D721Med (cell line): Measurements from ENCODE around the gene LRRC32.
A peak's percentile ranks its signal among the peaks of the same experiment; 100 is the strongest.

Source experiments
- DNase-seq: peaks from one replicate; pipeline ENCODE4 v3.0.0; 2011; ENCODE audit warnings: low spot score; ENCODE audit not compliant: insufficient read length
- FAIRE-seq: peaks from 2 replicates; lab custom pipeline; 2011; peaks lifted over from hg19 to GRCh38; lab: Jason Lieb, UNC
- CTCF ChIP-seq: IDR thresholded peaks from 2 replicates; pipeline ENCODE4 v1.5.1; 2012; ENCODE audit warnings: mild to moderate bottlenecking, control low read depth; ENCODE audit not compliant: insufficient read depth; ENCODE audit errors: missing control alignments

The LRRC32 gene

GRCh38 chr11:76667271-76667818 is 3.2 kb downstream of the LRRC32 start:
- no peak for FAIRE-seq
- TF ChIP-seq CTCF: no peak
- DNase-seq: peak; percentile 5

GRCh38 chr11:76666830-76667229 is 3.7 kb downstream of the LRRC32 start:
- DNase-seq (peak; percentile 5), FAIRE-seq (no peak)
- no peak for TF ChIP-seq CTCF

- peak; percentile 5 for DNase-seq
- no peak for FAIRE-seq
- no peak for TF ChIP-seq CTCF
Observed at GRCh38 chr11:76666408-76666807, 4.1 kb downstream of the LRRC32 start.

GRCh38 chr11:76665921-76666351 is 4.6 kb downstream of the LRRC32 start:
- FAIRE-seq (no peak), DNase-seq (peak; percentile 3)
- TF ChIP-seq CTCF: no peak

GRCh38 chr11:76665172-76665571 is 5.4 kb downstream of the LRRC32 start:
- no peak for FAIRE-seq
- no peak for TF ChIP-seq CTCF
- peak; percentile 13 for DNase-seq

- no peak for TF ChIP-seq CTCF
- DNase-seq: peak; percentile 7
- FAIRE-seq: no peak
Observed at GRCh38 chr11:76664578-76665061, 5.9 kb downstream of the LRRC32 start.

- no peak for FAIRE-seq
- peak; percentile 8 for DNase-seq
- TF ChIP-seq CTCF: no peak
Observed at GRCh38 chr11:76663912-76664440, 6.6 kb downstream of the LRRC32 start.
